Panc1 (cell line): ENCODE results near the gene IRX4.

ENCODE experiments used
- POLR2AphosphoS5 ChIP-seq: IDR thresholded peaks from 2 replicates; pipeline ENCODE4 v1.6.1; 2012; ENCODE audit warnings: mild to moderate bottlenecking, low read depth, low read length, moderate library complexity
- REST ChIP-seq, 2 experiments: IDR thresholded peaks; 2 replicates each; pipeline ENCODE4 v1.6.1; 2011 to 2012; ENCODE audit warnings: low read depth in 2 of 2, control low read depth in 1 of 2, low read length in 1 of 2, mild to moderate bottlenecking in 1 of 2, moderate library complexity in 1 of 2; ENCODE audit not compliant: insufficient read depth in 1 of 2
- SIN3A ChIP-seq: IDR thresholded peaks from 2 replicates; pipeline ENCODE4 v1.6.1; 2012; ENCODE audit warnings: low read depth, mild to moderate bottlenecking, low read length, moderate library complexity, borderline replicate concordance; ENCODE audit not compliant: insufficient read depth
- TCF7L2 ChIP-seq: IDR thresholded peaks from 2 replicates; pipeline ENCODE4 v1.6.1; 2011; ENCODE audit warnings: mild to moderate bottlenecking, low read depth, low read length, inconsistent platforms
- TF ChIP-seq, protein P1 (sequence below): fragments of 450-650 bp; IDR thresholded peaks from 2 replicates; pipeline ENCODE4 v1.5.1; 2017; ENCODE audit warnings: mild to moderate bottlenecking

DNA sequence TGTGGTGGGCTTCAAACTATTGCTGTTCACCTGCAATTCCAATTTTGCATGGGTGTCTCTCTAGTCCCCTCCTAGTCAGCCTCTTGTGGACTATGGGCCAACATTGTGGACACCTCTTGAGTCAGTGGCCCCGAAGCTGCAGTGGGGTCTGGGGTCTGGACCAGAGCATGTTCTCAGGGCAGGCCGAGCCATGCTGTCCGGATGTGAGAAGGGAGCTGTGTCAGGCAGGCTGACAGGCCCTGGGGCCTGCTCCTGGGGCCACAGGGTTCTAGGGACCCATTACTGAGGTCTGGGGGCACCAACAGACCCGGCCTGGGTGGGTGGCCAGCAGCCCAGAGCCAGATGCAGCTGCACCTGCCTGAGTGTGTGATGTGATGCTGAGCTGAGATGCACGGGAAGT, 16.5 kb upstream of the IRX4 start:
- TF ChIP-seq, protein P1, sequence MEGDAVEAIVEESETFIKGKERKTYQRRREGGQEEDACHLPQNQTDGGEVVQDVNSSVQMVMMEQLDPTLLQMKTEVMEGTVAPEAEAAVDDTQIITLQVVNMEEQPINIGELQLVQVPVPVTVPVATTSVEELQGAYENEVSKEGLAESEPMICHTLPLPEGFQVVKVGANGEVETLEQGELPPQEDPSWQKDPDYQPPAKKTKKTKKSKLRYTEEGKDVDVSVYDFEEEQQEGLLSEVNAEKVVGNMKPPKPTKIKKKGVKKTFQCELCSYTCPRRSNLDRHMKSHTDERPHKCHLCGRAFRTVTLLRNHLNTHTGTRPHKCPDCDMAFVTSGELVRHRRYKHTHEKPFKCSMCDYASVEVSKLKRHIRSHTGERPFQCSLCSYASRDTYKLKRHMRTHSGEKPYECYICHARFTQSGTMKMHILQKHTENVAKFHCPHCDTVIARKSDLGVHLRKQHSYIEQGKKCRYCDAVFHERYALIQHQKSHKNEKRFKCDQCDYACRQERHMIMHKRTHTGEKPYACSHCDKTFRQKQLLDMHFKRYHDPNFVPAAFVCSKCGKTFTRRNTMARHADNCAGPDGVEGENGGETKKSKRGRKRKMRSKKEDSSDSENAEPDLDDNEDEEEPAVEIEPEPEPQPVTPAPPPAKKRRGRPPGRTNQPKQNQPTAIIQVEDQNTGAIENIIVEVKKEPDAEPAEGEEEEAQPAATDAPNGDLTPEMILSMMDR = no peak
- TF ChIP-seq REST (IDR thresholded peaks at IDR 0.05; ENCODE audit: insufficient read depth in 1 of 2, low read depth in 2 of 2, low read length in 1 of 2) = no peak
- TF ChIP-seq TCF7L2 = no peak
- no peak for TF ChIP-seq POLR2AphosphoS5
- TF ChIP-seq SIN3A = no peak
